Measurements from ENCODE around the gene RGMA.

The RGMA gene

DNA sequence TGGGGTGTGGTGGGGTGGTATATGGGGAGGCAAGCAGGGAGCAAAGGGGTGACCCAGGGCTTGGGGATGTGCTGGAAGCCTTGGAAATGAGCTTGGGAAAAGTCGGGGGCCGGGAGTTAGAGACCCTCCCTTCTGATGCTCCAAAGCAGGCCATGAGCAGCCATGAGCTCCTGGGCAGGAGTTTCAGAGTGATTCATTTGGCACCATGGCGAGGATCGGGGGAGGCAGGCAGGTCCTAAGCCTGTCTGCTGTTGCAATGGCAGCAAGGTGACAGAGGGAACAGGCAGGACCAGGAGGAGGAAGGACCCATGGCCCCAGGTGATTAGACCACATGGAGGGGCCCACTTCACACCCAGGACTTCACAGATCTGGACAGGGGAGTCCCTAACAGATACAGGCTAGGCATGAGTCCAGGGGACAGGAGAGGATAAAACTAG lies 21.3 kb downstream of the RGMA start:
- DNase-seq: no peak
- Histone ChIP-seq H3K4ac (ENCODE audit: low read depth, low read length) (no peak overlapping the region), H3K23ac (ENCODE audit: low read length) (no peak overlapping the region), H2AK5ac (ENCODE audit: low read length) (no peak overlapping the region), H3K27me3 (ENCODE audit: insufficient read depth, low read length) (peaks cover 8% of the 10 kb centered on the region), H4K12ac (ENCODE audit: low read depth, low read length) (no peak overlapping the region), H2BK5ac (ENCODE audit: low read depth, low read length, poor library complexity) (no peak overlapping the region), H3K9me3 (ENCODE audit: insufficient read depth, low read depth, low read length) (no peaks in the 10 kb centered on the region), H3K27ac (ENCODE audit: low read depth, low read length) (no peak overlapping the region), H3K36me3 (ENCODE audit: control insufficient read depth in 1 of 2, insufficient read depth in 2 of 2, low read length in 2 of 2) (no peaks in the 10 kb centered on the region), H4K8ac (ENCODE audit: low read depth, low read length) (no peak overlapping the region), H2BK120ac (ENCODE audit: insufficient read depth, low read length, poor library complexity) (no peak overlapping the region), H2AFZ (ENCODE audit: insufficient read depth, low read length, poor library complexity) (no peak overlapping the region), H3K4me3 (ENCODE audit: low read depth, low read length) (no peak overlapping the region), H3K18ac (ENCODE audit: low read length) (no peak overlapping the region), H3K4me2 (ENCODE audit: low read length) (no peak overlapping the region), H3K9ac (ENCODE audit: low read length) (no peak overlapping the region), H3K79me1 (ENCODE audit: low read length) (no peaks in the 10 kb centered on the region), H2BK12ac (ENCODE audit: low read length) (no peak overlapping the region), H3K4me1 (ENCODE audit: control insufficient read depth in 1 of 2, insufficient read depth in 2 of 2, low read length in 2 of 2) (peaks cover 13 to 18% of the 10 kb centered on the region in 2 experiments), H3K79me2 (ENCODE audit: control insufficient read depth, insufficient read depth, low read length, poor library complexity) (no peaks in the 10 kb centered on the region), H4K91ac (ENCODE audit: low read depth, low read length) (no peak overlapping the region), H3K14ac (ENCODE audit: low read length) (no peak overlapping the region)
- no CpG with 5 or more reads among the region's 4 CpGs for WGBS (ENCODE audit: extremely low coverage, insufficient coverage, insufficient read length)

DNA sequence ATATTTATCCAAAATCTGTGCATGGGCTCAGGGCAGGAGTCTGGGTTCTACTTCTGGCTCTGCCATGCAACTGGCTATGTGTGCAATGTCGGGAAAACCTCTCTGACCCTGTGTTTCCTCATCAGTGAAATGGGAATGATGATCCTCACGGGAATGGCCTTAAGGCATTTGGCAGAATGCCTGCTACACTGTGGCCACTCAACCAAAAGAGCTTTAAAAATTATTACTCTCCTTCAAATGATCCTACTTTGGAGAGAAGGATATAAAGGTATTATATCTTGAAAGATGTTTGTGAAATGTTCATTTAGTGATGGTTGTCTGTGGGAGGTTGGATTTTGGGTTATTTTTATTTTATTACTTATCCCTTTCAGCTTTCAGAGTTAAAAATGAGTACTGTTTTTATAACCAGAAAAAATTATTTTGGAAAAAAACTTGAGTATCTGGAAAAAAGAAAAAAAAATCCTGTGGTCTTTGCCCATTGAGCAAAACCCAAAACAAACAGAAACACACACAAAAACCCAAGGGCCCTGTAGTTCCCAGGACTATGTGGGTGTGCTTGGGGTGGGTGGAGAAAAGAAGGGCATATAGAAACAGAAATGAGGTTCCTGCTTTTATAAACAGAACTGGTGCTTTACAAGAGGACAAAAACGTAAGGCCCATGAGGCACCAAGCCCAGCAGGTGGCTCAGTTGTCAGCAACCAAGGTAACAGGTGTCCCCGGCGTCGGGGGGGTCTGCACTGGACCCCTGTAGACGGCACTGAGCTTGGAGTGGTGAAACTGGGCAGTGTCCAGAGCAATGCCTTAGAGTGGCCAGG lies 22.0 kb downstream of the RGMA start:
- no peak overlapping the region for H2AFZ ChIP-seq (ENCODE audit: insufficient read depth, low read length, poor library complexity)
- no peak overlapping the region for H4K8ac ChIP-seq (ENCODE audit: low read depth, low read length)
- H3K27me3 ChIP-seq (ENCODE audit: insufficient read depth, low read length): peaks cover 8% of the 10 kb centered on the region
- H3K79me2 ChIP-seq (ENCODE audit: control insufficient read depth, insufficient read depth, low read length, poor library complexity): no peaks in the 10 kb centered on the region
- H3K18ac ChIP-seq (ENCODE audit: low read length): no peak overlapping the region
- peak in 1 of 2 donors; percentile 28 for DNase-seq
- no peak overlapping the region for H2AK5ac ChIP-seq (ENCODE audit: low read length)
- H3K14ac ChIP-seq (ENCODE audit: low read length): no peak overlapping the region
- H3K23ac ChIP-seq (ENCODE audit: low read length): no peak overlapping the region
- H3K79me1 ChIP-seq (ENCODE audit: low read length): no peaks in the 10 kb centered on the region
- no peak overlapping the region for H3K27ac ChIP-seq (ENCODE audit: low read depth, low read length)
- no peak overlapping the region for H2BK120ac ChIP-seq (ENCODE audit: insufficient read depth, low read length, poor library complexity)
- H2BK5ac ChIP-seq (ENCODE audit: low read depth, low read length, poor library complexity): no peak overlapping the region
- WGBS (ENCODE audit: extremely low coverage, insufficient coverage, insufficient read length): no CpG with 5 or more reads among the region's 7 CpGs
- no peaks in the 10 kb centered on the region for H3K36me3 ChIP-seq (ENCODE audit: control insufficient read depth in 1 of 2, insufficient read depth in 2 of 2, low read length in 2 of 2)
- no peak overlapping the region for H3K4ac ChIP-seq (ENCODE audit: low read depth, low read length)
- peaks cover 8 to 13% of the 10 kb centered on the region in 2 experiments for H3K4me1 ChIP-seq (ENCODE audit: control insufficient read depth in 1 of 2, insufficient read depth in 2 of 2, low read length in 2 of 2)
- H3K9me3 ChIP-seq (ENCODE audit: insufficient read depth, low read depth, low read length): no peaks in the 10 kb centered on the region
- no peak overlapping the region for H2BK12ac ChIP-seq (ENCODE audit: low read length)
- H3K4me3 ChIP-seq (ENCODE audit: low read depth, low read length): no peak overlapping the region
- H4K91ac ChIP-seq (ENCODE audit: low read depth, low read length): no peak overlapping the region
- no peak overlapping the region for H4K12ac ChIP-seq (ENCODE audit: low read depth, low read length)
- no peak overlapping the region for H3K9ac ChIP-seq (ENCODE audit: low read length)
- no peak overlapping the region for H3K4me2 ChIP-seq (ENCODE audit: low read length)

GRCh38 chr15:93066224-93066681 lies 22.8 kb downstream of the RGMA start:
- Histone ChIP-seq H2BK5ac (ENCODE audit: low read depth, low read length, poor library complexity) (no peak overlapping the region), H4K8ac (ENCODE audit: low read depth, low read length) (no peak overlapping the region), H3K9me3 (ENCODE audit: insufficient read depth, low read depth, low read length) (no peaks in the 10 kb centered on the region), H3K79me2 (ENCODE audit: control insufficient read depth, insufficient read depth, low read length, poor library complexity) (no peaks in the 10 kb centered on the region), H3K9ac (ENCODE audit: low read length) (no peak overlapping the region), H3K79me1 (ENCODE audit: low read length) (no peaks in the 10 kb centered on the region), H3K4me2 (ENCODE audit: low read length) (no peak overlapping the region), H3K4me3 (ENCODE audit: low read depth, low read length) (no peak overlapping the region), H3K14ac (ENCODE audit: low read length) (no peak overlapping the region), H2AFZ (ENCODE audit: insufficient read depth, low read length, poor library complexity) (no peak overlapping the region), H3K23ac (ENCODE audit: low read length) (no peak overlapping the region), H3K4me1 (ENCODE audit: control insufficient read depth in 1 of 2, insufficient read depth in 2 of 2, low read length in 2 of 2) (peaks cover 3 to 7% of the 10 kb centered on the region in 2 experiments), H3K18ac (ENCODE audit: low read length) (no peak overlapping the region), H3K27ac (ENCODE audit: low read depth, low read length) (no peak overlapping the region), H2BK120ac (ENCODE audit: insufficient read depth, low read length, poor library complexity) (no peak overlapping the region), H3K27me3 (ENCODE audit: insufficient read depth, low read length) (peaks cover 3% of the 10 kb centered on the region), H2BK12ac (ENCODE audit: low read length) (no peak overlapping the region), H3K4ac (ENCODE audit: low read depth, low read length) (no peak overlapping the region), H4K91ac (ENCODE audit: low read depth, low read length) (no peak overlapping the region), H4K12ac (ENCODE audit: low read depth, low read length) (no peak overlapping the region), H2AK5ac (ENCODE audit: low read length) (no peak overlapping the region), H3K36me3 (ENCODE audit: control insufficient read depth in 1 of 2, insufficient read depth in 2 of 2, low read length in 2 of 2) (no peaks in the 10 kb centered on the region)
- no peak for DNase-seq
- WGBS (ENCODE audit: extremely low coverage, insufficient coverage, insufficient read length): no CpG with 5 or more reads among the region's 38 CpGs

GRCh38 chr15:93065641-93066045 lies 23.4 kb downstream of the RGMA start:
- Histone ChIP-seq H3K4me3 (ENCODE audit: low read depth, low read length) (no peak overlapping the region), H2BK5ac (ENCODE audit: low read depth, low read length, poor library complexity) (no peak overlapping the region)

More at GRCh38 chr15:93065641-93066045, 23.4 kb downstream of the RGMA start:
- Histone ChIP-seq H3K14ac (ENCODE audit: low read length) (no peak overlapping the region), H2BK120ac (ENCODE audit: insufficient read depth, low read length, poor library complexity) (no peak overlapping the region), H3K4ac (ENCODE audit: low read depth, low read length) (no peak overlapping the region), H3K18ac (ENCODE audit: low read length) (no peak overlapping the region), H3K23ac (ENCODE audit: low read length) (no peak overlapping the region), H3K27me3 (ENCODE audit: insufficient read depth, low read length) (no peaks in the 10 kb centered on the region), H3K79me2 (ENCODE audit: control insufficient read depth, insufficient read depth, low read length, poor library complexity) (no peaks in the 10 kb centered on the region), H4K91ac (ENCODE audit: low read depth, low read length) (no peak overlapping the region), H3K4me2 (ENCODE audit: low read length) (no peak overlapping the region), H2BK12ac (ENCODE audit: low read length) (no peak overlapping the region), H2AK5ac (ENCODE audit: low read length) (no peak overlapping the region), H3K36me3 (ENCODE audit: control insufficient read depth in 1 of 2, insufficient read depth in 2 of 2, low read length in 2 of 2) (no peaks in the 10 kb centered on the region), H3K27ac (ENCODE audit: low read depth, low read length) (no peak overlapping the region), H3K9ac (ENCODE audit: low read length) (no peak overlapping the region), H2AFZ (ENCODE audit: insufficient read depth, low read length, poor library complexity) (no peak overlapping the region), H3K4me1 (ENCODE audit: control insufficient read depth in 1 of 2, insufficient read depth in 2 of 2, low read length in 2 of 2) (peaks cover 2 to 6% of the 10 kb centered on the region in 2 experiments), H4K12ac (ENCODE audit: low read depth, low read length) (no peak overlapping the region), H4K8ac (ENCODE audit: low read depth, low read length) (no peak overlapping the region), H3K9me3 (ENCODE audit: insufficient read depth, low read depth, low read length) (no peaks in the 10 kb centered on the region), H3K79me1 (ENCODE audit: low read length) (no peaks in the 10 kb centered on the region)
- WGBS (ENCODE audit: extremely low coverage, insufficient coverage, insufficient read length): no CpG with 5 or more reads among the region's 23 CpGs
- no peak for DNase-seq
